ENCODE measurements around the gene PIGS. TPM values are rescaled to one million over a fixed set of nuclear protein-coding genes. Genes with fewer than 3 reads are reported as not detected.

Gene PIGS
- total and polyA plus RNA-seq, 9 of the 15 experiments (the other 6 are each of a cell fraction or from before 2014, with no cell fraction given), result 47.5 to 138 (median 57.6) TPM

DNA sequence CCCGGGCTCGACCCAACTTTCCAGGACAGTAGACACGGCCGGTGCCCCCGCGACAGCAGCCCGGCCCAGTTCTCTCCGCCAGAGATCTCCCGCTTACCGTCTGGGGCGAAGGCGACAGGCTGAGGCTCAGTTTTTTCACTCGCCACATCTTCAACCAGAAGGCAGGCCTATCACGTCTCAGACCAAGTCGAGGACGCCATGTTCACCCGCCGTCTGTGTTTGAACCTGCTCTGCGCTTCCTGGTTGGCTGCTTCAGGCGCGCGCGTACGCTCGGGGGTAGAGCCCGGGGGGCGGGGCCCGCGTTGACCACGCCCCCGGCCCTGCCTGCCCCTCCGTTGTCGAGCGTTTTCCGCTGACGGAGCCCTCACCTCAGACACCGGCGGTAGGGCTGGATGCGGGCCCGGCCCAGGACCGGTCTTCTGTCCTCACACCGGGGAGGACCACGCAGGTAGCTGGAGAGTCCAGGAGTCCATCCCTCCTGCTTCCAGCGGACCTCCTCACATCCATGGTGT, 27.5 kb upstream of the PIGS start, which contains the start of gene SPAG5 (continued):
- TF ChIP-seq EP300 (IDR thresholded peaks at IDR 0.05; ENCODE audit: low read length) (no peak), SMAD1 (IDR thresholded peaks at IDR 0.05; ENCODE audit: low read depth, low read length, partially characterized antibody) (peak; percentile 59), ZNF780A (CRISPR knock-in tag; IDR thresholded peaks at IDR 0.05) (no peak), ZNF764 (CRISPR knock-in tag; IDR thresholded peaks at IDR 0.05; ENCODE audit: low read depth) (no peak), RBFOX2 (IDR thresholded peaks at IDR 0.05; ENCODE audit: low read depth, low read length) (peak; percentile 100), CREB1 (IDR thresholded peaks at IDR 0.05) (peak; percentile 76), CREB1 (CRISPR knock-in tag; IDR thresholded peaks at IDR 0.05) (peak; percentile 71), NRF1 (conservative IDR thresholded peaks at IDR 0.05 in 1 of 2, IDR thresholded peaks at IDR 0.05 in 1 of 2) (peak; percentile 87 to 89), SMAD2 (IDR thresholded peaks at IDR 0.05; ENCODE audit: low read depth, low read length) (no peak), MTF1 (CRISPR knock-in tag; IDR thresholded peaks at IDR 0.05; ENCODE audit: borderline replicate concordance) (no peak), SIN3A (IDR thresholded peaks at IDR 0.05; ENCODE audit: borderline replicate concordance in 2 of 2, control insufficient read depth in 1 of 2, low read depth in 2 of 2, low read length in 2 of 2) (peak; percentile 53 to 94; a peak in 2 of 4 replicates), SUPT5H (IDR thresholded peaks at IDR 0.05) (peak; percentile 97), PTTG1 (tag; IDR thresholded peaks at IDR 0.05; ENCODE audit: low read depth) (no peak), STAT6 (CRISPR knock-in tag; IDR thresholded peaks at IDR 0.05) (no peak; the same call in 1 of the 2 replicates), ELF2 (CRISPR knock-in tag; IDR thresholded peaks at IDR 0.05) (no peak), HCFC1 (IDR thresholded peaks at IDR 0.05; ENCODE audit: low read depth, low read length) (no peak; the same call in 1 of the 2 replicates), PHF21A (IDR thresholded peaks at IDR 0.05; ENCODE audit: borderline replicate concordance, low read depth) (no peak), CXXC5 (CRISPR knock-in tag; IDR thresholded peaks at IDR 0.05) (peak; percentile 97), ZNF146 (CRISPR knock-in tag; IDR thresholded peaks at IDR 0.05; ENCODE audit: unreplicated experiment) (no peak), ZMIZ1 (IDR thresholded peaks at IDR 0.05; ENCODE audit: low read depth in 2 of 2, low read length in 2 of 2) (peak in 1 of 2 experiments; percentile 50; a peak in 1 of 4 replicates), PURB (CRISPR knock-in tag; IDR thresholded peaks at IDR 0.05; ENCODE audit: low read depth) (no peak), E2F5 (CRISPR knock-in tag; IDR thresholded peaks at IDR 0.05) (no peak)
